HL-60 (cell line): ENCODE measurements around the gene ASB18.

Experiments used
- DNase-seq, 2 experiments: peaks; one replicate each; pipeline ENCODE4 v3.0.0-alpha.2; 2010 to 2020; ENCODE audit warnings: low read depth in 1 of 2, low spot score in 1 of 2
- H3K27ac ChIP-seq: fragments of 250-450 bp; sonication (Bioruptor Pico); replicated peaks from 2 replicates; pipeline ENCODE4 v1.5.1; 2020; ENCODE audit warnings: mild to moderate bottlenecking, moderate library complexity
- H3K27me3 ChIP-seq: fragments of 250-450 bp; sonication (Bioruptor Pico); 2 replicates; pipeline ENCODE4 v1.5.1; 2021; ENCODE audit warnings: mild to moderate bottlenecking, moderate library complexity; ENCODE audit not compliant: insufficient read depth, poor library complexity, severe bottlenecking
- H3K4me3 ChIP-seq: replicated peaks from 2 replicates; pipeline ENCODE4 v1.5.1; 2011; ENCODE audit warnings: mild to moderate bottlenecking, control low read depth, low read length; ENCODE audit not compliant: insufficient read depth
- CTCF ChIP-seq: IDR thresholded peaks from one replicate; pipeline ENCODE4 v1.5.1; 2011; ENCODE audit warnings: low read length, control low read depth, inconsistent platforms; ENCODE audit not compliant: insufficient read depth
- GABPA ChIP-seq: IDR thresholded peaks from 2 replicates; pipeline ENCODE4 v1.6.1; 2012; ENCODE audit warnings: low read depth
- POLR2AphosphoS5 ChIP-seq: IDR thresholded peaks from 2 replicates; pipeline ENCODE4 v1.6.1; 2012; ENCODE audit warnings: low read depth
- REST ChIP-seq: IDR thresholded peaks from 2 replicates; pipeline ENCODE4 v1.6.1; 2012; ENCODE audit warnings: low read depth; ENCODE audit not compliant: insufficient replicate concordance
- SPI1 ChIP-seq: IDR thresholded peaks from 2 replicates; pipeline ENCODE4 v1.6.1; 2012; ENCODE audit warnings: low read depth, mild to moderate bottlenecking, borderline replicate concordance

Gene ASB18

GRCh38 chr2:236194786-236195185, 69.4 kb downstream of the ASB18 start:
- TF ChIP-seq GABPA = no peak
- no peak for TF ChIP-seq CTCF
- no peak for TF ChIP-seq SPI1
- TF ChIP-seq REST = no peak
- TF ChIP-seq POLR2AphosphoS5 = no peak
- H3K27ac ChIP-seq = no peak overlapping the region
- no peak overlapping the region for H3K4me3 ChIP-seq
- DNase-seq = no peak
- no peaks in the 10 kb centered on the region for H3K27me3 ChIP-seq

DNA sequence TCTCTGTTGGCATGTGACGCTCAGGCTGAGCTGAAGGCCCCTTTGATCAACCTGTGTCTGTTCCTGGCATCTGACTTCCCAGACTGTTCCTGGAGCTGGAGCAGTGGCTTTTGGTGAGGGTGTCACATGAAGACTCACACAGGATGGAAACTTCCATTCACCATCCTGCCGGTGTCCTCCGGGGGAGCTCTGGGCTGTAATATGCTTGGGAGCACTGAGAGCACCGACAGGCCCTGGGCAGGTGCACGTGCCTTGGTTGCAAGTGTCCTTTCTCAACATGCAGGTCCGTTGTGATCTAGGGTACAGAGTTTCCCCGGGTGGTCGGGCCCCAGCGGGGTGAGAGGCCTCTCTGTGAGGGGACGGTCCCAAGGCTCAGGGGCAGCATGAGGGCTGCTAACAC, 71.2 kb downstream of the ASB18 start:
- H3K27me3 ChIP-seq = no peaks in the 10 kb centered on the region
- TF ChIP-seq SPI1 (no peak), CTCF (no peak), GABPA (no peak), REST (no peak), POLR2AphosphoS5 (no peak)
- no peak overlapping the region for H3K27ac ChIP-seq
- no peak for DNase-seq
- H3K4me3 ChIP-seq = no peak overlapping the region

GRCh38 chr2:236190674-236191073, 73.5 kb downstream of the ASB18 start:
- no peak for DNase-seq
- no peaks in the 10 kb centered on the region for H3K27me3 ChIP-seq
- H3K4me3 ChIP-seq = no peak overlapping the region

More at GRCh38 chr2:236190674-236191073, 73.5 kb downstream of the ASB18 start:
- TF ChIP-seq REST = no peak
- TF ChIP-seq CTCF = no peak
- no peak for TF ChIP-seq POLR2AphosphoS5
- no peak for TF ChIP-seq GABPA
- no peak for TF ChIP-seq SPI1
- no peak overlapping the region for H3K27ac ChIP-seq
